RPMI7951 (cell line): ENCODE results near the gene WFDC5. TPM values are rescaled to one million over a fixed set of nuclear protein-coding genes. Genes with fewer than 3 reads are reported as not detected.
"Not testable (repeated sequence)": the region's sequence is repeated elsewhere in the genome, so short reads cannot be mapped to it uniquely, and the experiment has no call there.

Experiments used
- DNase-seq: peaks from one replicate; pipeline ENCODE4 v3.0.0-alpha.2; 2012; ENCODE audit warnings: low read depth
- total RNA-seq: library from RNA; depleted of rRNA; stranded (reverse); fragments of >200 nt; shearing (Covaris generic); gene quantifications from 2 replicates; pipeline ENCODE4 v1.2.3, GENCODE V29; 2014

Gene WFDC5
- total RNA-seq, 1 experiment from 2014 or later: not detected

- peak; percentile 98 for DNase-seq
Measured at GRCh38 chr20:45088247-45088646, 26.7 kb downstream of the WFDC5 start.

- DNase-seq: peak; percentile 79
Measured at GRCh38 chr20:45087814-45088213, 27.2 kb downstream of the WFDC5 start.

- DNase-seq: no peak
Measured at GRCh38 chr20:45087097-45087790, 27.7 kb downstream of the WFDC5 start.

- DNase-seq: no peak
Measured at GRCh38 chr20:45085867-45086266, 29.1 kb downstream of the WFDC5 start.

GRCh38 chr20:45085289-45085688, 29.7 kb downstream of the WFDC5 start:
- no peak for DNase-seq

GRCh38 chr20:45083127-45083526, 31.8 kb downstream of the WFDC5 start:
- no peak for DNase-seq

GRCh38 chr20:45082468-45082867, 32.5 kb downstream of the WFDC5 start:
- DNase-seq: no peak

- DNase-seq: peak; percentile 47
Measured at GRCh38 chr20:45080867-45081624, 33.9 kb downstream of the WFDC5 start.

GRCh38 chr20:45077559-45077958, 37.4 kb downstream of the WFDC5 start:
- DNase-seq: no peak

- no peak for DNase-seq
Measured at GRCh38 chr20:45073221-45073620, 41.8 kb downstream of the WFDC5 start.

GRCh38 chr20:45072066-45072465, 42.9 kb downstream of the WFDC5 start:
- DNase-seq: no peak

GRCh38 chr20:45070932-45071632, 43.9 kb downstream of the WFDC5 start:
- no peak for DNase-seq

- no peak for DNase-seq
Measured at GRCh38 chr20:45069261-45069660, 45.7 kb downstream of the WFDC5 start.

- no peak for DNase-seq
Measured at GRCh38 chr20:45067558-45067957, 47.4 kb downstream of the WFDC5 start.

- no peak for DNase-seq
Measured at GRCh38 chr20:45067087-45067486, 47.9 kb downstream of the WFDC5 start.

- DNase-seq: no peak
Measured at GRCh38 chr20:45066372-45066771, 48.6 kb downstream of the WFDC5 start.

GRCh38 chr20:45064812-45065211, 50.2 kb downstream of the WFDC5 start:
- no peak for DNase-seq

GRCh38 chr20:45063107-45063506, 51.9 kb downstream of the WFDC5 start:
- not testable (repeated sequence) for DNase-seq

- peak; percentile 91 for DNase-seq
Measured at GRCh38 chr20:45061244-45061643, 53.7 kb downstream of the WFDC5 start.

GRCh38 chr20:45060294-45060693, 54.7 kb downstream of the WFDC5 start:
- no peak for DNase-seq
